ENCODE measurements around the gene DYRK1A. TPM values are rescaled to one million over a fixed set of nuclear protein-coding genes. Genes with fewer than 3 reads are reported as not detected.
"Not testable (repeated sequence)": the region's sequence is repeated elsewhere in the genome, so short reads cannot be mapped to it uniquely, and the experiment has no call there.

Gene DYRK1A
- 10 to 100 TPM; 49.8 to 51.4 TPM for total RNA-seq

DNA sequence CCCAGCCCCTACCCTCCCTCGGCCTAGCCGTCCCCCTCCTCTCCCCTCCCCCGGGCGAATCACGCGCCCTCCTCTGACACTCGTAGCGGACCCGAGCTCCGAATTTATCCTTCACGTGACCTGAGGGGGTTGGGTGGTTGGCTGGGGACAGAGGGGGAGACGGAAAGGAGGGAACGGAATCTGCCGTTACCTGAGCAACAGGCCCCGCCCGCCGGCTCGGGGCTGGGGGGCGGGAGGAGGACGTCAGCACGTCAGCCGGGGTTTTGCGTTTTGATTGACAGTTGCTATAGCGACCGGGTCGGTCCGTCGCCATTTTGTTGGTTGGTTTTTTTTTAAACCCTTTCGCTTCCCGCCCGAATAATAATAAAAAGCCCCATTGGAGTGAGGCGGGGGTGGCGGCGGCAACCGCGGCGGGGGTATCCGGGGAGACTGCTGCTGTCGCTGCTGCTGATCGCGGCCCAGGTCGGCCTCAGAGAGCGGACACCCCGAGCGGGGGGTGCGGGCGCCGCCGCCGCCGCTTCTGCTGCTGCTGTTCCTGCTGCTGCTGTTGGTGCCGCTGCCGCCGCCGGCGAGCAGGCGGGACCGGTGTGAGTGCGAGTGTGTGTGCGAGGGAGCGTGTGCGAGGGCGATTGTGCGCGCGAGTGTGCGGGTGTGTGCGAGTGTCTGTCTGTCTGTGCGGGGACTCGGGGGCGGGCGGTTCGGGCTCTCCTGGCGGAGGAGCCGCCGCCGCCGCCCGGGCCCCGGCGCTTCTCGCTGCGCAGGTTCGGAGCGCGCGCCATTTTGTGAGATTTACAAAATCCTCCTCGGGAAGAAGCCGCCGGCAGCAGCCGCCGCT, at the start of gene DYRK1A:
Gene DYRK1A, plus strand, starts transcription at position 292 of the 835 bp plus-strand sequence. CDS start 53,602 bp downstream, outside the sequence.
- H3K27me3 Mint-ChIP-seq (ENCODE audit: low read depth) = no peaks in the 10 kb centered on the region
- no peaks in the 10 kb centered on the region for H3K9me3 Mint-ChIP-seq
- DNase-seq = peak; percentile 99
- peak within 1 kb of the TSS; percentile 100 for H3K27ac Mint-ChIP-seq
- CTCF ChIA-PET = interaction anchor here (0.7 kb wide), 1 partner anchor 110 kb away, joined by 3 read pairs; no protein-coding TSS in a partner anchor
- peaks cover 34% of the 10 kb centered on the region for H3K4me1 Mint-ChIP-seq (ENCODE audit: low read depth)
- intact Hi-C loops (cut with micrococcal nuclease) = loop anchor here (1.0 to 10.0 kb wide), 5 partner anchors 99 to 1948 kb away; partner anchors contain the start of genes BRWD1, PIGP, TTC3 and VPS26C
- peak within 1 kb of the TSS; percentile 99 for H3K4me3 Mint-ChIP-seq
- peaks cover 1% of the 10 kb centered on the region for H3K36me3 Mint-ChIP-seq (ENCODE audit: low read depth)

DNA sequence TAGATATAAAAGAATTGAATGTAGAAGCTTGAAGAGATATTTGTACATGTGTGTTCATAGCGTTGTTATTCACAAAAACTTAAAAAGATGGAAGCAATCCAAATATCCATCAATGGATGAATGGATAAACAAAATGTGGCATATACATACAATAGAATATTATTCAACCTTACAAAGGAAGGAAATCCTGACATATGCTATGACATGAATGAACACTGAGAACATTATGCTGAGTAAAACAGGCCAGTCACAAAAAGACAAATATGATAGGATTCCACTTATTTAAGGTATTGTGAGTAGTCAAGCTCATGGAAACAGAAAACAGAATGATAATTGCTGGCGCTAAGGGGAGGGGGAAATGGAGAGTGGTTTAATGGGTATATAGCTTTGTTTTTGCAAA, 47.0 kb upstream of the DYRK1A start:
- H3K9me3 Mint-ChIP-seq = peaks cover 10% of the 10 kb centered on the region
- DNase-seq = no peak
- CTCF ChIA-PET = no interaction called here
- H3K4me3 Mint-ChIP-seq = no peak overlapping the region
- H3K4me1 Mint-ChIP-seq (ENCODE audit: low read depth) = no peaks in the 10 kb centered on the region
- H3K36me3 Mint-ChIP-seq (ENCODE audit: low read depth) = peaks cover 2% of the 10 kb centered on the region
- H3K27me3 Mint-ChIP-seq (ENCODE audit: low read depth) = no peaks in the 10 kb centered on the region
- intact Hi-C loops (cut with micrococcal nuclease) = no loop called here
- H3K27ac Mint-ChIP-seq = no peak overlapping the region

DNA sequence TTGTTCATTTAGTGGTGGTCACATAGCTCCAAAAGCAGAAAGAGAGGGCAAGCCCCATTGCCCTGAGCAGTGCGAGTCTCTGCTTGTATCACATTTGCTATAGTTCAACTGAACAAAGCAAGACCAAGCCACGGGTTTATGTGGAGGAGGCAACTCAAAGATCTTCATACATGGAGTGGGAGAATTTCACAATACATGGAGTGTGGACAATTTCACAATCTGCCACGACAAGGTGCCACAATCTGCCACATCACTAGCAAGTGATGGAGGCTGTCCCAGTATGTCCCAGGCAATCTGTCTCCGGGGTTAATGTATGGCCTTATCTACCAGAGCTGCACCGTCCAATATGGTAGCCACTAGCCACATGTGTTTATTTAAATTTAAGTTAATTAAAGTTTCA, 44.5 kb upstream of the DYRK1A start:
- Mint-ChIP-seq H3K4me3 (no peak overlapping the region), H3K27ac (no peak overlapping the region), H3K9me3 (peaks cover 3% of the 10 kb centered on the region), H3K4me1 (ENCODE audit: low read depth) (no peaks in the 10 kb centered on the region), H3K36me3 (ENCODE audit: low read depth) (peaks cover 1% of the 10 kb centered on the region), H3K27me3 (ENCODE audit: low read depth) (no peaks in the 10 kb centered on the region)
- no peak for DNase-seq
- CTCF ChIA-PET = no interaction called here
- intact Hi-C loops (cut with micrococcal nuclease) = no loop called here

DNA sequence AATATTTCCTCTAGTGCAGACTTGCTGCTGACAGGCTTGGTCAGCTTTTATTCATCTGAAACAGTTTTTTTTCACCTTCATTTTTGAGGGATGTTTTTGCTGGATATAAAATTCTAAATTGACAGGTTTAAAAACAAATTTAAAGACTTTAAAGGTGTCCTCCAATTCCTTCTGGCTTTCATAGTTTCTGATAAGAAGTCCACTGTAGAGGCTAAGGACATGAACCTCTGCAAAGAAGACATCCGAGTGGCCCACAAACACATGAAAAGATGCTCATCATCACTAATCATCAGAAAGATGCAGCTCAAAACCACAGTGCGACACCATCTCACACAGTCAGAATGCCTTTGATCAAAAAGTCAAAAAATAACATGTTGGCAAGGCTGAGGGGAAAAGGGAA, 42.0 kb upstream of the DYRK1A start:
- no peak for DNase-seq
- H3K27me3 Mint-ChIP-seq (ENCODE audit: low read depth) = no peaks in the 10 kb centered on the region
- no peak overlapping the region for H3K4me3 Mint-ChIP-seq
- CTCF ChIA-PET = no interaction called here
- H3K4me1 Mint-ChIP-seq (ENCODE audit: low read depth) = no peaks in the 10 kb centered on the region
- H3K36me3 Mint-ChIP-seq (ENCODE audit: low read depth) = no peaks in the 10 kb centered on the region
- intact Hi-C loops (cut with micrococcal nuclease) = no loop called here
- H3K9me3 Mint-ChIP-seq = peaks cover 2% of the 10 kb centered on the region
- no peak overlapping the region for H3K27ac Mint-ChIP-seq

DNA sequence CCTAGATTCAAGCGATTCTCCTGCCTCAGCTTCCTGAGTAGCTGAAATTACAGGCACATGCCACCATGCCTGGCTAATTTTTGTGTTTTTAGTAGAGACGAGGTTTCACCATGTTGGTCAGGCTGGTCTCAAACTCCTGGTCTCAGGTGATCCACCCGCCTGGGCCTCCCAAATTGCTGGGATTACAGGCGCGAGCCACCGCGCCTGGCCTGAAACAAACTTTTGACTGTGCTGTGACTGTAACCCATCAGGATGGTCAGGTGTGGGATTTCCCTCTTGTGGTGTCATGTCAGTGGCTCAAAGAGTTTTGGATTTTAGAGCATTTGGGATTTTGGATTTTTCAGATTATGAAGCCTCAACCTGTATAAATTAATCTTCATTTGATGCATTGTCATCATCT, 38.4 kb upstream of the DYRK1A start:
- H3K4me3 Mint-ChIP-seq; H3K9me3 Mint-ChIP-seq; H3K36me3 Mint-ChIP-seq (ENCODE audit: low read depth); H3K4me1 Mint-ChIP-seq (ENCODE audit: low read depth); H3K27ac Mint-ChIP-seq; intact Hi-C loops (cut with micrococcal nuclease); H3K27me3 Mint-ChIP-seq (ENCODE audit: low read depth); DNase-seq; CTCF ChIA-PET: not testable (repeated sequence)

DNA sequence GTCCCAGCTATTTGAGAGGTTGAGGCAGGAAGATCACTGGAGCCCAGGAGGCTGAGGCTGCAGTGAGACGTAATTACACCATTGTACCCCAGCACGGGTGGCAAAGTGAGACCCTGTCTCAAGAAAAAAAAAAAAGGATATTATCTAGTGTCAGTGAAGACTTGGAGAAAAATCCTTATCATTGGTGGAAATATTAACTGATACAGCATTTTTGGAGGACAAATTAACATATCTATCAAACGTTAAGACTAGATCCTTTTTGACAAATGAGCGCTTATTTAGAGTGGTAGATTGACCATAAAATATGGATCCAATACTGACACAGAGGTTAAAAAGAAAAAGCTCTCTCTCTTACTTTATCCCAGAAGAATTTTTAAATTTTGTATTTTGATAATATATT, 35.2 kb upstream of the DYRK1A start:
- Mint-ChIP-seq H3K4me1 (ENCODE audit: low read depth) (no peaks in the 10 kb centered on the region), H3K27ac (no peak overlapping the region), H3K4me3 (no peak overlapping the region), H3K9me3 (no peaks in the 10 kb centered on the region), H3K27me3 (ENCODE audit: low read depth) (no peaks in the 10 kb centered on the region), H3K36me3 (ENCODE audit: low read depth) (no peaks in the 10 kb centered on the region)
- CTCF ChIA-PET = no interaction called here
- DNase-seq = no peak
- intact Hi-C loops (cut with micrococcal nuclease) = no loop called here

DNA sequence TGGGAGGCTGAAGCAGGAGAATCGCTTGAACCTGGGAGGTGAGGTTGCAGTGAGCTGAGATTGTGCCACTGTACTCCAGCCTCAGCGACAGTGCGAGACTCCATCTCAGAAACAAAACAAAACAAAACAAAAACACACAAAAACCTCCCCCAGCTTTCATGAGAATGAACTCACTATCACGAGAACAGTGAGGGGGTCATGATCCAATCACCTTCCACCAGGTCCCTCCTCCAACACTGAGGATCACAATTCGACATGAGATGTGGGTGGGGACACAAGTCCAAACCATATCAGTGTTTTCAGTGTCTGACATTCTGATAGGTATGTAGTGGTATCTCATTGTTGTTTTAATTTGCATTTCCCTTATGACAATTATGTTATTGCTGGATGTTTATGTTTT, 31.5 kb upstream of the DYRK1A start:
- DNase-seq = no peak
- Mint-ChIP-seq H3K4me1 (ENCODE audit: low read depth) (peaks cover 3% of the 10 kb centered on the region), H3K27me3 (ENCODE audit: low read depth) (no peaks in the 10 kb centered on the region), H3K27ac (no peak overlapping the region), H3K4me3 (no peak overlapping the region), H3K9me3 (no peaks in the 10 kb centered on the region), H3K36me3 (ENCODE audit: low read depth) (no peaks in the 10 kb centered on the region)
- intact Hi-C loops (cut with micrococcal nuclease) = no loop called here
- CTCF ChIA-PET = no interaction called here

DNA sequence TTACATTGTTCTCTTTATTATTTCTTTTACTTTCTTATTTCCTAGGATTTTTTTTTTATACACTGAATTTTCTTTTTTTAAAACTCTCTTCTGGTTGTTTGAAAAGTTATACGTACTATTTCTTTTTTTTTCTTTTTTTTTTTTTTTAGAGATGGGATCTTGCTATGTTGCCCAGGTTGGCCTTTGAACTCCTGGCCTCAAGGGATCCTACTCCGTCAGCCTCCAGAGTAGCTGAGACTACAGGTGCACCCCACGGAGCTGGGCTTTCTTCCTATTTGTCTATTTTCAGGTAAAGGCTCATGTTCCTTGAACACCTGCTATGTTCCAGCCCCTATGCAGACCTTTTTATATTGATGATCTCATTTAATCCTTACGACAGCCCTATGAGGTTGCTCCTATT, 29.4 kb upstream of the DYRK1A start:
- intact Hi-C loops (cut with micrococcal nuclease) = no loop called here
- Mint-ChIP-seq H3K4me3 (no peak overlapping the region), H3K36me3 (ENCODE audit: low read depth) (no peaks in the 10 kb centered on the region), H3K4me1 (ENCODE audit: low read depth) (peaks cover 3% of the 10 kb centered on the region), H3K27me3 (ENCODE audit: low read depth) (no peaks in the 10 kb centered on the region), H3K9me3 (peaks cover under 1% of the 10 kb centered on the region), H3K27ac (no peak overlapping the region)
- CTCF ChIA-PET = interaction anchor here (1.1 kb wide), 1 partner anchor 11 kb away, joined by 3 read pairs; no protein-coding TSS in a partner anchor
- no peak for DNase-seq

DNA sequence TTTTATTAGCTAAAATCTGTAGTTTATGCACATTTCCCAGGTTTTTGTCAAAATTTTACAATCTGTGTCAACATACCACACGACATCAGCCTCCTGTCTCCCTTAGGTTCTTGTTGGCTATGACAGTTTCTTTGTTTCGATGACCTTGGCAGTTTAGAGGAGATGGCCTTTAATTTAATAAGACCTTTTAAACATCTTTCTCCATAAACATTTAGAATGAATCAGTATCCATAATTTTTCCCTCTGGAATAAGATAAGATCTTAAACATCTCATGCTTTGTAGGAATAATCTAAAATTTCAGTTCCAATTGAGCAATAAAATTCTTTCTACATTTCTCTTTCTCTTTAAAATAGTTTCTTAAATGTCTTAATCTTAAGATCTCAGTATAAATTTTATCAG, 28.7 kb upstream of the DYRK1A start:
- intact Hi-C loops (cut with micrococcal nuclease) = no loop called here

DNA sequence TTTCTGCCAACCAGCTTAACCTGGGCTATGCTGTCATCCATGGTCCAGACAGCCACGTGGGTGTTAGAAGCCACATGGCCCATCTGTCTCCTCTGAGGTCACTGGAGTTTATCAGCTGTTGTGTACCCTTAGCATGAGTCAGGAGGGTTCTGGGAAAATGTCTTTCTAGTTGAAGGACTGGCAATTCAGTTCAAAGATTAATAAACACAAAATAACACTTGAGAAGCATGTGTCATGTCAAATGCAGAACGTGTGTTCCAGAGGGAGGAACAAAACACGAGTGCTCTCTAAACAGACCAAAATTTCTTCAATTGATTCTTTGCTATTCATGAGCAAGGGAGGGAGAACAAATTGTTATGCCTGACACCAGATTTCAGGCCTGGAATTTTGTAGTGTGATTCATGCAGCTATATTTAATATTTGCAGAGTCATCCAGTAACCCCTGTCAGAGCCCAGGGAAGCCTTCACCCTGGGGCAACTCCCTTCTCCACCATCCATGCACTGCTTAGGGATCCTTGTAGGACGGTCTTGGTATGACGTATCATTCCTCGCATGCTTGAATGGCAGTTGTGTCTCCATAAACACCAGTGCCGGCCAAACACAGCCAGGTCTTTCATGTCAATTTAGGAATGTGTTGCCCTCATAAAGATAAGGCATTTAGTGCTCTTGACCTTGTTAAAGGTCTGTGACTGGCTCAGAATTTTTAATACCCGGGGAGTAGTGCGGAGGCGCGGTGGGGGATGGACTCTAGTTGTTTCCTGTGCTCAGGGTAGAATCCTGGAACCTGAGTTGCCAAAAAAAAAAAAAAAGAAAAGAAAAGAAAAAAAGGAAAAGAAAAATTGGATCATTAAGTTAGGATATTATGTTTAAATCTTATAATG, 27.7 kb upstream of the DYRK1A start:
- no peaks in the 10 kb centered on the region for H3K27me3 Mint-ChIP-seq (ENCODE audit: low read depth)
- no peak overlapping the region for H3K27ac Mint-ChIP-seq
- H3K4me1 Mint-ChIP-seq (ENCODE audit: low read depth) = peaks cover 3% of the 10 kb centered on the region
- intact Hi-C loops (cut with micrococcal nuclease) = no loop called here
- peaks cover 4% of the 10 kb centered on the region for H3K9me3 Mint-ChIP-seq
- no peaks in the 10 kb centered on the region for H3K36me3 Mint-ChIP-seq (ENCODE audit: low read depth)
- DNase-seq = no peak
- H3K4me3 Mint-ChIP-seq = no peak overlapping the region
- CTCF ChIA-PET = interaction anchor here (0.7 to 1.0 kb wide), 2 partner anchors 10 to 343 kb away, joined by 3 to 4 read pairs; no protein-coding TSS in a partner anchor

More for the DNA sequence above, 28.7 kb upstream of the DYRK1A start:
- no peak overlapping the region for H3K4me3 Mint-ChIP-seq
- peaks cover 3% of the 10 kb centered on the region for H3K4me1 Mint-ChIP-seq (ENCODE audit: low read depth)
- H3K36me3 Mint-ChIP-seq (ENCODE audit: low read depth) = no peaks in the 10 kb centered on the region
- H3K9me3 Mint-ChIP-seq = peaks cover 4% of the 10 kb centered on the region
- CTCF ChIA-PET = interaction anchor here (1.0 to 1.1 kb wide), 2 partner anchors 10 to 11 kb away, joined by 3 read pairs; no protein-coding TSS in a partner anchor
- no peak for DNase-seq
- H3K27ac Mint-ChIP-seq = no peak overlapping the region
- H3K27me3 Mint-ChIP-seq (ENCODE audit: low read depth) = no peaks in the 10 kb centered on the region

DNA sequence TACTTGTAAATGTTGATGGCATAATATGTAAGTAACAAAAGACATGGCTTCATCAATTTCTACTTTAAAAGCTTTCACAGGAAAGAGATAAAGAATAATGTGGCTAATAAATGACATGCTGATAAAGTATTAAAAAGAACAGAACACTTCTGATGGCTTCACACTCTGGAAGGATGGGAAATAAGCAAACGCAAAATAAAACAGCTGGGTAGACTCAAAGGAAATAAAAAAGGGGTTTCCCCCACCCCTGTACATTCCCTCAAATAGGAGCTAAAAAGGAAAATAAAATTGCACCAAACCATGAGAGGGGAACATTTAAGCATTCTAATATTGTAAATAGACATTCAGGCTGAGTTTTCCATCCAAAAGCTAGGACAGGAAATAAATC, 27.0 kb upstream of the DYRK1A start:
- no peak for DNase-seq
- peaks cover 4% of the 10 kb centered on the region for H3K9me3 Mint-ChIP-seq
- no peak overlapping the region for H3K4me3 Mint-ChIP-seq
- intact Hi-C loops (cut with micrococcal nuclease) = no loop called here
- H3K36me3 Mint-ChIP-seq (ENCODE audit: low read depth) = no peaks in the 10 kb centered on the region
- H3K27ac Mint-ChIP-seq = no peak overlapping the region
- no peaks in the 10 kb centered on the region for H3K27me3 Mint-ChIP-seq (ENCODE audit: low read depth)
- CTCF ChIA-PET = no interaction called here
- H3K4me1 Mint-ChIP-seq (ENCODE audit: low read depth) = peaks cover 3% of the 10 kb centered on the region

DNA sequence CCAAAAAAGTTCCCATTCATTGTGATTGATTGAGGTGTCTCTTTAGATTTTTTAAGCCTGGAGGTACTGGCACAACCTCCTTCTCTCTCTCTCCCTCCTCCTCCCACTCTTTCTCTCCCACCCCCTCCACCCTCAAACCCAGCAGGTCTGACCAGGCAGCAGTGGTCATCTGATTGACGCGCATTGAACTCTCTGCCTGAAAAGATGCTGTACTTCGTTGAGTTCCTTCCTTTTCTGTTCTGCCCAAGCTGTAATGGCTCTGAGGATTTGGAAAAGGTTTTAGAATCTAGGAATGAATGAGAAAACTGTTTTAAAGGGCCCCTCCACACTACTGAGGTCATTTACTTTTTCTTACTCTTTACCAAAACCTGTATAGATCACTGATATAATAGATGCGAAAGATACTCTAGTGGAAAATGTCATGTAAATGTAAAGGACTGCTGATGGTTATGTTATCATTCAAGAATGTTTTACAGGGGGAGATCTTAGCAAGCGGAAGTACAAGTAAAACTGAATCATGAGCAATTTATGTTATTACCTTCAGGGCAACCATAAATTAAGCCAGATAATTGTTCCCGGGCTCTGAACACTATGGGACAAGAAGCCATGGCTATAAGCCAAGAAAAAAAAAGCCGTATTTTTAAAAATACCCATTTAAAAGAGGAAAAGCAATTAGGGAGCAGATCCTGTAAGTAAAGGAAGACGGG, 25.2 kb upstream of the DYRK1A start:
- no peak for DNase-seq
- Mint-ChIP-seq H3K27me3 (ENCODE audit: low read depth) (no peaks in the 10 kb centered on the region), H3K4me3 (no peak overlapping the region), H3K27ac (no peak overlapping the region), H3K9me3 (peaks cover 4% of the 10 kb centered on the region), H3K4me1 (ENCODE audit: low read depth) (peaks cover 3% of the 10 kb centered on the region), H3K36me3 (ENCODE audit: low read depth) (no peaks in the 10 kb centered on the region)
- intact Hi-C loops (cut with micrococcal nuclease) = no loop called here
- CTCF ChIA-PET = no interaction called here

Data from activated naive CD4-positive, alpha-beta T cell treated with anti-CD3 and anti-CD28 coated beads for 36 hours (primary cell).